ENCODE measurements around the gene FRK. TPM values are rescaled to one million over a fixed set of nuclear protein-coding genes. Genes with fewer than 3 reads are reported as not detected.

Gene FRK
- total and polyA plus RNA-seq, 8 donors: 1.0 to 23.3 (median 6.2) TPM

DNA sequence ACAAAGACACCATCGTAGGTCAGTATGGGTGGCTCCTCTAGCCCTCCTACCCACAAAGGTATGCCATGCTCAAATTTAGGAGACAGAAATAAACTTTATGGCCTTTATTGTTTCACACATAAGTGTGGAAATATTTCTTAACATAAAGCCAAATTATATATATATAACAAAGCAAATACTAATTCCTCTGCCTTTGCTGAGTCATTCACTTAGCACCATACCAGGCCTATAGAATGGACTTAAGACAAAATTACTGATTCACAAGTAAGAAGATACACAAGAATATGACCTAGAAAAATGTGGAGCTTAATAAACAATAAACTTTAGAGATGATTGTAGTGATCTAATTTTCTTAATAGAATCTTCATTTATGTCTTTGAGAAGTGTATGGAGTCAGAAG lies 5.2 kb downstream of the FRK start:
- no peaks in the 10 kb centered on the region for H3K9me3 ChIP-seq
- intact Hi-C loops (cut with DNase I; ENCODE audit: low total_unique reads): no loop called here
- DNase-seq: no peak
- no peak overlapping the region for H3K4me3 ChIP-seq
- H3K4me1 ChIP-seq: peaks cover 0 to 13% (median 4%) of the 10 kb centered on the region in 4 donors
- no peaks in the 10 kb centered on the region for H3K27me3 ChIP-seq
- no peak overlapping the region for H3K27ac ChIP-seq
- TF ChIP-seq, protein P1, sequence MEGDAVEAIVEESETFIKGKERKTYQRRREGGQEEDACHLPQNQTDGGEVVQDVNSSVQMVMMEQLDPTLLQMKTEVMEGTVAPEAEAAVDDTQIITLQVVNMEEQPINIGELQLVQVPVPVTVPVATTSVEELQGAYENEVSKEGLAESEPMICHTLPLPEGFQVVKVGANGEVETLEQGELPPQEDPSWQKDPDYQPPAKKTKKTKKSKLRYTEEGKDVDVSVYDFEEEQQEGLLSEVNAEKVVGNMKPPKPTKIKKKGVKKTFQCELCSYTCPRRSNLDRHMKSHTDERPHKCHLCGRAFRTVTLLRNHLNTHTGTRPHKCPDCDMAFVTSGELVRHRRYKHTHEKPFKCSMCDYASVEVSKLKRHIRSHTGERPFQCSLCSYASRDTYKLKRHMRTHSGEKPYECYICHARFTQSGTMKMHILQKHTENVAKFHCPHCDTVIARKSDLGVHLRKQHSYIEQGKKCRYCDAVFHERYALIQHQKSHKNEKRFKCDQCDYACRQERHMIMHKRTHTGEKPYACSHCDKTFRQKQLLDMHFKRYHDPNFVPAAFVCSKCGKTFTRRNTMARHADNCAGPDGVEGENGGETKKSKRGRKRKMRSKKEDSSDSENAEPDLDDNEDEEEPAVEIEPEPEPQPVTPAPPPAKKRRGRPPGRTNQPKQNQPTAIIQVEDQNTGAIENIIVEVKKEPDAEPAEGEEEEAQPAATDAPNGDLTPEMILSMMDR (IDR thresholded peaks at IDR 0.05): no peak
- WGBS, 5 donors: 83 to 92% (median 86%) methylated on average over 1 of the region's 1 CpG
- H3K36me3 ChIP-seq: no peaks in the 10 kb centered on the region

DNA sequence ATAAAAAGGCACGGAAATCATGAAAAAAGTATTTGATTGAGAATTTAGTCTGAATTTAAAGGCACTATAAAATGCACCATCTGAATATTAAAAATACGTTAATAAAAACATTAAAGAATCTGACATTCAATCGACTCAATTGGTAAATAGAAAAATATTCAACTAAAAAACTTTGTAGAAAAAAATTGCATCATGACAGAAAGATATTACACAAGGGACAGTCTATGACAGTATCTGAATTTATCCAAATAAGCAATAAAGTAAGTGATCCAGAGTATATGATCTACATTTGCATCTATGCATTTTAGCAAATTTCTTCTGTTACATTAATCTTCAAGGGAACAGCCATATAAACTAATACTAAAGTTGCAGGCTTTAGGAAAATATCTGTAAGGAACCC lies 9.4 kb downstream of the FRK start:
- Histone ChIP-seq H3K4me1 (peaks cover 0 to 11% (median 0%) of the 10 kb centered on the region in 4 donors), H3K27me3 (no peaks in the 10 kb centered on the region), H3K36me3 (no peaks in the 10 kb centered on the region), H3K4me3 (no peak overlapping the region), H3K9me3 (no peaks in the 10 kb centered on the region), H3K27ac (no peak overlapping the region)
- TF ChIP-seq, protein P1 (IDR thresholded peaks at IDR 0.05): no peak
- TF ChIP-seq POLR2A (IDR thresholded peaks at IDR 0.05): no peak
- no peak for TF ChIP-seq POLR2AphosphoS5 (IDR thresholded peaks at IDR 0.05)
- WGBS, 5 donors: 85 to 96% (median 94%) methylated on average over 3 of the region's 3 CpGs
- intact Hi-C loops (cut with DNase I; ENCODE audit: low total_unique reads): no loop called here
- no peak for DNase-seq

GRCh38 chr6:116050737-116051136 lies 10.0 kb downstream of the FRK start:
- H3K9me3 ChIP-seq: no peaks in the 10 kb centered on the region
- H3K36me3 ChIP-seq: no peaks in the 10 kb centered on the region
- H3K27ac ChIP-seq: no peak overlapping the region
- H3K4me1 ChIP-seq: peaks cover 0 to 7% (median 0%) of the 10 kb centered on the region in 4 donors
- DNase-seq: no peak
- no peaks in the 10 kb centered on the region for H3K27me3 ChIP-seq
- intact Hi-C loops (cut with DNase I; ENCODE audit: low total_unique reads): no loop called here
- no peak overlapping the region for H3K4me3 ChIP-seq
- TF ChIP-seq EP300 (IDR thresholded peaks at IDR 0.05) (no peak), POLR2AphosphoS5 (IDR thresholded peaks at IDR 0.05) (no peak), POLR2A (IDR thresholded peaks at IDR 0.05) (no peak)
- TF ChIP-seq, protein P1 (IDR thresholded peaks at IDR 0.05): no peak
- WGBS, 5 donors: 88 to 94% (median 91%) methylated on average over 1 of the region's 1 CpG

DNA sequence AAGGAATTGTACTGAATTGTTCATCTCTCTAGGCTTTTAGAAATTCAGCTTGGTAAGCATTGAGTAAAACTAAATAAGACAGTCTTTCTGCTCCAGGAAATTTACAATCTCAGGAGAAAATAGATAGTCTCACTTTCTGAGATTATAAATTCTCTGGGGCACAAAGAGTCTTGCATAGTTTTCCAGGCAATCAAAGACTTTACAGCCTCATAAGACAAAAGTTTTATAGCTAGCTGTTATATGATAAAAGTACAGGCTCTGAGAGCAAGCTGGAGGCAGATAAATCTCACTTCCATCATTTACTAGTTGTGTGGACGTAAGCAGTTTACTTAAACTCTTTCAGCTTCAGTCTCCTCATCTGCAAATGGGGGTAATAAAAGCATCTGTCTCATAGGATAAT lies 11.4 kb downstream of the FRK start:
- intact Hi-C loops (cut with DNase I; ENCODE audit: low total_unique reads): no loop called here
- Histone ChIP-seq H3K27ac (no peak overlapping the region), H3K4me1 (no peaks in the 10 kb centered on the region), H3K27me3 (no peaks in the 10 kb centered on the region), H3K9me3 (no peaks in the 10 kb centered on the region), H3K4me3 (no peak overlapping the region), H3K36me3 (no peaks in the 10 kb centered on the region)
- WGBS, 5 donors: 79 to 91% (median 85%) methylated on average over 1 of the region's 1 CpG
- no peak for DNase-seq
- no peak for TF ChIP-seq EP300 (IDR thresholded peaks at IDR 0.05)
- TF ChIP-seq POLR2A (IDR thresholded peaks at IDR 0.05): no peak
- TF ChIP-seq, protein P1 (IDR thresholded peaks at IDR 0.05): no peak
- no peak for TF ChIP-seq POLR2AphosphoS5 (IDR thresholded peaks at IDR 0.05)

Data from stomach (tissue), 9 donors.